NCI-H2081 treated with DMSO at 0.1 percent for 48 hours (cell line): Measurements from ENCODE around the gene HYAL2.

Experiments
- DNase-seq: peaks from one replicate; lab custom pipeline; 2025; lab: John Stamatoyannopoulos, UW

The HYAL2 gene

DNA sequence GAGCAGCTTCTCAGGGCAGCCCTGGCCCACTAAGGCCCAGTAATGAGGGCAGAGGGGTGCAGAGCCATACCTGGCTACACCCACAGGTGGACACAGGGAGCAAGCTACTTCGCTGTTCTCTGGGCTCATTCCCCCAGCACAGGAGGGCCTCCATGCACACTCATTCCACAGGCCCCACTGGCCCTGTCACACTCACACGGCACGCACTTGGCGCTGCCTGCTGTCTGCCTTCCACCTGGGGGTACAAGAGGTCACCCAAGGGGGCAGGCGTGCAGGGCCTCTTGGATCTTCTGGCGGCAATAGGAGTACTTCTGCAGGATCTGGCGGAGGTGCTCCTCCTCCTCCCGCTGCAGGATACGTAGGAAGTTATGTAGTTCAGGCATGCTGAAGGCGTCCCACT is 7.8 kb upstream of the HYAL2 start:
- DNase-seq: no peak

- peak; percentile 67 for DNase-seq
Observed at GRCh38 chr3:50327943-50328691, 5.6 kb upstream of the HYAL2 start, which contains the start of gene TUSC2. TSS of gene TUSC2 (minus strand) at chr3:50328223. CDS start at chr3:50328099, 124 bp downstream.

- DNase-seq: no peak
Observed at GRCh38 chr3:50327129-50327528, 4.6 kb upstream of the HYAL2 start.

GRCh38 chr3:50326182-50326541 is 3.6 kb upstream of the HYAL2 start:
- DNase-seq: no peak

DNA sequence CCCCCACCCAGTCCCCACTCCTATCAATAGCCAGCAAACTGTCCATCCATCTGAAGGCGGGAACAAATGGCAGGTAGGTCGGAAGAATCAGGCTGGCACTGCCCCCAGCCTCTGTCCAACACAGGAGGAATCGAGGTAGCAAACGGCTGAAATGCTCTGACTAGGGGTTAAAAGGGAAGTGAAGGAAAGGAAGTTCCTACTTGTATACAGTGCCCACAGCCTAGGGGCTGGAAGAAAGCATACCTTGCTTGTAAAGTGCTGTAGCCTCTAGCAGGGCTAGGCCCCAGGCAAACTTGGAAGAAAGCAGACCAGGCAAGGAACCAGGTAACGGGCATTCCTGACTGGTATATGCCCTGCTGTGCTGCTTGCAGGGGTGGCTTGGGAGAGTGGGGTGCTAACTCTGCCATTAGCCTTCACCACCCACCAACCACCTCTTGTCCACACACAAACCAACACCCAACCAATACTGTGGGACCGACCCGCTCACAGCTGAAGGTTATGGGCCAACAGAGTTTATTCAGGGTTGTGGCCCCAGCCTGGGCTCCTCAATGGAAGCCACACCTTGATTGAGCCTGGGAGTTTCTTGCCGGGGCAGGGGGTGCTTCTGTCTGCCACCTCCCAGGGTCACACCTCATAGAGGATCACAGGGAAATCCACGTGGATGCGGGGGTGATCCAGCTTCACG is 3.1 kb upstream of the HYAL2 start:
- no peak for DNase-seq

- DNase-seq: no peak
Observed at GRCh38 chr3:50325113-50325480, 2.6 kb upstream of the HYAL2 start.

- no peak for DNase-seq
Observed at GRCh38 chr3:50324351-50325112, 2.0 kb upstream of the HYAL2 start.

DNA sequence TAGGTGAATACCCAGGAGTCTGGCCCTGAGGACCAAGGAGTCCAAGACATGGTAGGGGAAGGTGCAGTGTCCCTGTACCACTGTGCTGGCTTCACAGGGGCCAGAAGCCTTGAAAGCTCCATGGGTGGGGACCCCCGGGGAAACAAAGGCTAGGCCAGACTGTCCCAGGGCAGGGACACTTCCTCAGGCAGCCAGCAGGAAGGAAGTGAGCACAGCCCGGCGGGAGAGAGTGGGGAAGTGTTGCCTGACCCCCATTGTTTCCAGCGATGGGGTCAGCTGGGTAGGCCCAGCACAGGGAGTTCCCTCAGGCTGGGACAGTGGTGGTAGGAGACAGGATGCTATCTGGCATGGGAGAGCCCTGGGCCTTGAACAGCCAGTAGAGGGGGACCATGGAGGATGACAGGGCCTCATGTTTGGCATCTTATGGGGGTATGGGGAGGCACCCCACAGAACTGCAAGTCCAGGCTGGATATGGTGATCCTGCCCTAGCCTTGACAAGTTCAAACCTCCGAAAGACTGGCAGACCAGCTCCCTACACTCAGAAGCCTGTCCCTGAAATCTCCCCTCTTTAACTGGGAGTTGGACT is 1.2 kb upstream of the HYAL2 start:
- DNase-seq: no peak

GRCh38 chr3:50323092-50323600 is 601 bp upstream of the HYAL2 start:
- no peak for DNase-seq

DNA sequence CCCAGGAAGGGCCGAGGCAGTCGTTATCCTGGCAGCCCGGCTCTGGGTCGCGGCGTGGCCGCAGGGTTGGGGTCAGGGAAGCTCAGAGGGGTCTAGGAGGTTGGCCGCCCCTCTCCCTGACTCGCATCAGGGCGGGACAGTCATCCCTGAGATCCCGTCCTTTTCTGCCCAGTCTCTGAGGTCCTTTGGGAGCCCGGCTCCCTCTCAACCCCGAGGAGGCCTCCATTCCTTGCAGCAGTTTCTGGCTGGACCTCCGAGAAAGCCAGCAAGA is 495 bp downstream of the HYAL2 start:
- no peak for DNase-seq

- DNase-seq: no peak
Observed at GRCh38 chr3:50321336-50322114, 1.0 kb downstream of the HYAL2 start.

DNA sequence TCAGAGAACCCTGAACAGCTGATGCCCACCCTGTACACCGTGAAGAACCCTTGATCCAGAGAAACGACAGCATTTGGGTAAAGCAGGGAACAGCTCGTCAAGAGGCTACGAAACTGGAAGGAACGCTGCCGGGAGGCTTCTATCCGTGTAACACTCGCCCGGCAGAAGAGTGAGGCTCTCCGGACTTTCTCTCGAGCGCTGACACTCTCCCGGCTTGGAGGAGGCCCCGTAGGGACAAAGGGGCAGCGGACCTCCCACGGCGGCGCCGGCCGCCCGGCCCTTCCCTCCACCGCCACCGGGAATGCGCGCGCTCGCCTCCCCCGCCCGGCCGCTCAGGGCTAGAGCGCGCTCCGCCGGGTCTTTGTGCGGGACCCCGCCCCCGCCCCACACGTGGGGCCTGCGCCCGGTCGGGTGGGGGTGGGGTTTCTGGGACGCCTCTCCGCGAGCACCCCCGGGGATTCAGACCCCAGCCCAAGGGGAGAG is 1.7 kb downstream of the HYAL2 start:
- DNase-seq: no peak

DNA sequence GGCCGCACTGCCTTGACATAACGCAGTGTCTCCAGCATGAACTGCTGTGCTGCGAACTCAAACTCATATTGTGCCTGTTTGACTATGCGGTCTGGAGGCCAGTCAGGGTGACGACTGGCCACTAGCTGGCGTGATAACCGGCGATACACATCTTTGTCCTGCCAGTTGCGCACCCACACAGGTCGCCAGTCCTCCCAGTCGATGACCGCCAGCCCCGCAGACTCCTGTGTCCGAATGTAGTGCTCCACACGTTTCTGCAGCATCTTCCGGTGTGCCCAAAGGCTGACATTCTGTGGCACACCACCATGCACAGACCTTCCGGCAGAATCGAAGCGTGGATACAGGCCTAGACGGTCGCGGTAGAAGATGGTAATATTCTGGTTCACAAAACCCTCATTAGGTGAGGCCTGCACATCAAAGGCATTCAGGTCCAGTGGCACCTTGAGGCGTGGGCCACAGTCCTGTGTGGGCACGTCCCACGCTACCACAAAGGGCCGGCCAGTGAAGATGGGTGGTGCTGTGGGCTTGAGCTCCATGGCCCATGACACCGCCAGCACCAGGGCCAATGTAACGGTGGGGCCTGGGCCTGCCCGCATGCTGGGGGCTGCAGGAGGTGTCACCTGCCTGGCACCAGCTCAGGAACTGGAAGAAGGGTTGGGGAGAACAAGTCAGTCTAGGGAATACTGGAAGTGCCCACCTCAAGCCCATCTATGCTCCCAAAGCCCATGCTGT is 2.5 kb downstream of the HYAL2 start:
- no peak for DNase-seq

GRCh38 chr3:50319181-50319893 is 3.2 kb downstream of the HYAL2 start:
- no peak for DNase-seq

DNA sequence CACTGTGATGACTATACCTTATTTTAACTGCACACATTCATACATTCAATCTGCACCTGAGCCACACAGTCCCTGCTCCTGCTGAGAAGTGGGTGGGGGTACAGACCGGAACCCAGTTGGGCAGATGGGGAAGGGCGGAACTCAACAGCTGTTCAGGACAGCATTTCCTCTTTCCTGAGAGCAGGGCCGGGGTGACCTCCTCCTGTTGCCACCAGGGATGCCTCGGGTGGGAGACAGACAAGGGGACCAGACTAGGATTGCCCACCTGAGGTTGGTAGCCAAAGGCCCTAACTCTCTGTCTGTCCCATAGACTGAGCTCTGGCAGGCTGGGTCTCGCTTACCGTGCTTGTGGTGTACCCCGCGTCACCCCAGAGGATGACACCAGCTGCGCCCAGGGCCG is 3.9 kb downstream of the HYAL2 start:
- no peak for DNase-seq

DNA sequence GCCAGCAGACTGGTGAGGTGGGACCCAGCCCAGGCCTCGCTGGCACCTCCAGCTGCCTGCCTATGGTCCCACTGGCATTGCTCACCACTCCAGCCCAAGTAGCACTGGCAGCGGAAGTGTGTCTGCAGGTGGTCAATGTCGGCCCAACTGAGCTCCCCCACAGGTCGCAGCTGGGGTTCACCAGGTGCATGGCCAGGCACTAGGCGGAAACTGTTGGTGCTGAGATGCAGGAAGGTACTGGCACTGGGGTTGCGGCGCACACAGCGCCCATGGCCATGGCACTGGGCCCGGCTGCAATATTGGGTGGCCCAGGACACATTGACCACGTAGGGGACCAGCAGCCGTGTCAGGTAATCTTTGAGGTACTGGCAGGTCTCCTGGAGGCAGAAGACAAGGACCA is 4.4 kb downstream of the HYAL2 start:
- no peak for DNase-seq

DNA sequence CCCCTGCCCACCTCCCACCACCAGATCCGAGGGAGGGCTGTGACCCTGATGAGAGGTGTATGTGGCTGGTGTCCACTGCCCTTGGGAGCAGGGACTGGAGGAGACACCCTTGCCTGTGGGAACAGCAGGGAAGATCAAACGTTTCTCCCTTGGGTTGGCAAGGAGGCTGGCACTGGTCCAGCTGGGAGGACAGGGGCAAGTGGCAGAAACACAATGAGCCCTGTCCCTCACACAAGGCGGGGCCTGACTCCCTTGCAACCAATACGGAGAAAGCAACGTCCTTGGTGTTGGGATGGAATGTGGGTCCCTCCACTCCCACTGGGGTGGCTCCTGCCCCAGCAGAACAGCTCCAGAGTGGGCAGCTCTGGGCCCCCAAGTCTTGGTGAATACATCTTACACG is 5.2 kb downstream of the HYAL2 start:
- no peak for DNase-seq

GRCh38 chr3:50316657-50317242 is 5.8 kb downstream of the HYAL2 start:
- DNase-seq: no peak

DNA sequence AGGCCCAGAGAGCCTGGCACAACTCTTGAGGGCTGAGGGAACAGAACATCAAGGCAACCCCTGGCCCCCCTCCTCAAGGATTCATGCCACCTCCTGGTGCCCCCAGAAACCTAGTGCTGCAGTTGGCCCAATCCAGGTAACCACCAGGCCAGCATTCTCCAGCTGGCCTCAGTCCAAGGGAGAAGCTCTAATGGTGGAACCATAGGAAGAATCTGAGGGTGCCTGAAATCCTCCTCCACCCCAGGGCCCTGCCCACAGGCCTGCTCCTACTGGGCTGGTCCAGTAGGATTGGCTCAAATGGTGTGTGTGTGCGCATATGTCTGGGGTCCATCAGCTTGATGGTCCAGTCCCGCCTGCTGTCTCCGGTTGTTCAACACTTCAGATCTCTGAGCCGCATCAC is 7.7 kb downstream of the HYAL2 start:
- DNase-seq: no peak

GRCh38 chr3:50314342-50314741 is 8.2 kb downstream of the HYAL2 start:
- DNase-seq: no peak
